Brain microvascular endothelial cell (primary cell): ENCODE results near the gene RYR2.
"Not testable (repeated sequence)": the region's sequence is repeated elsewhere in the genome, so short reads cannot be mapped to it uniquely, and the experiment has no call there.

Experiments
- DNase-seq: peaks from one replicate; pipeline ENCODE4 v3.0.0-alpha.2; 2020
- H3K27ac ChIP-seq: fragments of 250-450 bp; sonication (Bioruptor Pico); 2 replicates; pipeline ENCODE4 v1.5.1; 2020; ENCODE audit warnings: mild to moderate bottlenecking, moderate library complexity
- H3K27me3 ChIP-seq: fragments of 250-450 bp; sonication (Bioruptor Pico); replicated peaks from 2 replicates; pipeline ENCODE4 v1.5.1; 2020; ENCODE audit warnings: mild to moderate bottlenecking
- H3K36me3 ChIP-seq: fragments of 250-450 bp; sonication (Bioruptor Pico); replicated peaks from 2 replicates; pipeline ENCODE4 v1.5.1; 2020; ENCODE audit warnings: mild to moderate bottlenecking
- H3K4me3 ChIP-seq: 2 replicates; pipeline ENCODE4 v1.5.1; 2011; ENCODE audit warnings: low read depth, mild to moderate bottlenecking, control low read depth, low read length, moderate library complexity
- in situ Hi-C: cut with HindIII; loops from 2 replicates; pipeline ENCODE4 v1.10.0; 2017; ENCODE audit warnings: low sequenced_read_pairs, low pct_ligation_motif_present
- TF ChIP-seq, protein P1 (sequence below): IDR thresholded peaks from 2 replicates; pipeline ENCODE4 v1.5.1; 2011; ENCODE audit warnings: low read depth, mild to moderate bottlenecking, moderate library complexity, low read length, control low read depth, inconsistent platforms; ENCODE audit errors: missing control alignments

The RYR2 gene

DNA sequence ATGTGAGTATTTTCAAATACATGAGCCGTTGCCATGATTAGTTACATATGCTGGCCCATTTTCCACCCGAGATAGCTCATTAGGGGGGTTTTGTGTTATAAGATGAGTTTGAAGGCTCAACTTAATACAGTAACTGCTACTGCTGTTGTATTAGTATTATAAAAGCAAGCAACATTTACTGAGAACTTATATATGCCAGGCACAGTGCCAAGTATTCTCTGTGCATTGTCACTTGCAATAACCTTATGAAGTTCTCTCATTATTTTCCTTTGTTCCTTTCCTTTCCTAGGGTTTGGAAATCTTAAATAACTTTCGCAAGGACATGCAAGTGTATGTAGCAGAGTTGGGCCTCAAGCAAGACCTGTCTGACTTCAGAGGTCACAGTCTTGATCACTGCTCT is 107.9 kb downstream of the RYR2 start:
- Histone ChIP-seq H3K4me3 (no peak overlapping the region), H3K27ac (no peak overlapping the region), H3K27me3 (no peaks in the 10 kb centered on the region), H3K36me3 (no peaks in the 10 kb centered on the region)
- TF ChIP-seq, protein P1, sequence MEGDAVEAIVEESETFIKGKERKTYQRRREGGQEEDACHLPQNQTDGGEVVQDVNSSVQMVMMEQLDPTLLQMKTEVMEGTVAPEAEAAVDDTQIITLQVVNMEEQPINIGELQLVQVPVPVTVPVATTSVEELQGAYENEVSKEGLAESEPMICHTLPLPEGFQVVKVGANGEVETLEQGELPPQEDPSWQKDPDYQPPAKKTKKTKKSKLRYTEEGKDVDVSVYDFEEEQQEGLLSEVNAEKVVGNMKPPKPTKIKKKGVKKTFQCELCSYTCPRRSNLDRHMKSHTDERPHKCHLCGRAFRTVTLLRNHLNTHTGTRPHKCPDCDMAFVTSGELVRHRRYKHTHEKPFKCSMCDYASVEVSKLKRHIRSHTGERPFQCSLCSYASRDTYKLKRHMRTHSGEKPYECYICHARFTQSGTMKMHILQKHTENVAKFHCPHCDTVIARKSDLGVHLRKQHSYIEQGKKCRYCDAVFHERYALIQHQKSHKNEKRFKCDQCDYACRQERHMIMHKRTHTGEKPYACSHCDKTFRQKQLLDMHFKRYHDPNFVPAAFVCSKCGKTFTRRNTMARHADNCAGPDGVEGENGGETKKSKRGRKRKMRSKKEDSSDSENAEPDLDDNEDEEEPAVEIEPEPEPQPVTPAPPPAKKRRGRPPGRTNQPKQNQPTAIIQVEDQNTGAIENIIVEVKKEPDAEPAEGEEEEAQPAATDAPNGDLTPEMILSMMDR, result no peak
- in situ Hi-C loops, result no loop called here
- no peak for DNase-seq

DNA sequence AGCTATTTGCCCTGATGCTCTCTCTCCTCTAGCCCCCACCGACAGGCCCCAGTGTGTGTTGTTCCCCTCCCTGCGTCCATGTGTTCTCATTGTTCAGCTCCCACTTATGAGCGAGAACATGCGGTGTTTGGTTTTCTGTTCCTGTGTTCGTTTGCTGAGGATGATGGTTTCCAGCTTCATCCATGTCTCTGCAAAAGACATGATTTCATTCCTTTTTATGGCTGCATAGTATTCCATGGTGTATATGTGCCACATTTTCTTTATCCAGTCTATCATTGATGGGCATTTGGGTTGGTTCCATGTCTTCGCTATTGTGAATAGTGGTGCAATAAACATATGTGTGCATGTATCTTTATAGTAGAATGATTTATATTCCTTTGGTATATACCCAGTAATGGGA is 110.0 kb downstream of the RYR2 start:
- H3K27ac ChIP-seq, in situ Hi-C loops, H3K27me3 ChIP-seq, H3K36me3 ChIP-seq, DNase-seq, H3K4me3 ChIP-seq: not testable (repeated sequence)

DNA sequence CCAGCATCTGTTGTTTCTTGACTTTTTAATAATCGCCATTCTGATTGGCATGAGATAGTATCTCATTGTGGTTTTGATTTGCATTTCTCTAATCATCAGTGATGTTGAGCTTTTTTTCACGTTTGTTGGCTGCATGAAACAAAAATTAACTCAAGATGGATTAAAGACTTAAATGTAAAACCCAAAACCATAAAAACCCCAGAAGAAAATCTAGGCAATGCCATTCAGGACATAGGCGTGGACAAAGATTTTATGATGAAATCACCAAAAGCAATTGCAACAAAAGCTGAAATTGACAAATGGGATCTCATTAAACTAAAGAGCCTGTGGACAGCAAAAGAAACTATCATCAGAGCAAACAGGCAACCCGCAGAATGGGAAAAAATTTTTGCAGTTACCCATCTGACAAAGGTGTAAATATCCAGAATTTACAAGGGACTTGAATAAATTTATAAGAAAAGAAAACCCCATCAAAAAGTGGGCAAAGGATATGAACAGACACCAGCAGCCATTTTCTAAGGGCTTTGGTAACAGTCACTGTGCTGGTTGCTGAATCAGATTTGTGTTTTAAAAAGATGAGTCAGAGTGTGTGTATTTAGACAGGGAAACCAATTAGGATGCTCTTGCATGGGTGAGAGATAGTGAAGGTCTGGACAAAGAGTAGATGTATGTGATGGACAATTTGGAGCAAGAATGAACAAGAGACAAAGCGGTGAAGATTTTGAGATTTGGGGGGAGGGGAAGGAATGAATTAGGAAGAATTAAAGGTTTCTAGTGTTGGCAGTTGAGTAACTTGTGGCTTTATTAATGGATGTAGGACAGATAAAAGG is 110.7 kb downstream of the RYR2 start:
- TF ChIP-seq, protein P1, result no peak
- no peak for DNase-seq
- Histone ChIP-seq H3K36me3 (no peaks in the 10 kb centered on the region), H3K27ac (no peak overlapping the region), H3K4me3 (no peak overlapping the region), H3K27me3 (no peaks in the 10 kb centered on the region)
- in situ Hi-C loops, result no loop called here

DNA sequence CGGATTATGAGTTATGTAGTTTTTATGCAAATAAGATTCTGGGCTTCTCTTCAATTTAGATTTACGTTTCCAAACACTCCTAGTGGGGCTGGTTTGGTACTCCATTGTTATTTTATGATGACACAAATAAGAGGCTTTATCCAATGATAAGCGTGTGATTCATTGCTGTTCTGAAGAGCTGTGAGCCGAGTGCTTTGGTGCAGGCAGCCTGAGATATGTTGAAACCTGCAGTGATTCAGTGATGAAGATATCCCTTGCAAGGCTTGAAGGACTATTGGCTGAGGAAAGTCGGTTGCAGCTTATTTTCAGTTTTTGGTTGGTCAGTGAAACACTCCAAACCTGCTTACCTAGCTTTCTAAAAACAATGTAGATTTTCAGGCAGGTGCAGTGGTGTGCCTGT is 112.2 kb downstream of the RYR2 start:
- no peaks in the 10 kb centered on the region for H3K36me3 ChIP-seq
- H3K4me3 ChIP-seq, result no peak overlapping the region
- in situ Hi-C loops, result no loop called here
- no peaks in the 10 kb centered on the region for H3K27me3 ChIP-seq
- TF ChIP-seq, protein P1, result no peak
- peak; percentile 55 for DNase-seq
- no peak overlapping the region for H3K27ac ChIP-seq

DNA sequence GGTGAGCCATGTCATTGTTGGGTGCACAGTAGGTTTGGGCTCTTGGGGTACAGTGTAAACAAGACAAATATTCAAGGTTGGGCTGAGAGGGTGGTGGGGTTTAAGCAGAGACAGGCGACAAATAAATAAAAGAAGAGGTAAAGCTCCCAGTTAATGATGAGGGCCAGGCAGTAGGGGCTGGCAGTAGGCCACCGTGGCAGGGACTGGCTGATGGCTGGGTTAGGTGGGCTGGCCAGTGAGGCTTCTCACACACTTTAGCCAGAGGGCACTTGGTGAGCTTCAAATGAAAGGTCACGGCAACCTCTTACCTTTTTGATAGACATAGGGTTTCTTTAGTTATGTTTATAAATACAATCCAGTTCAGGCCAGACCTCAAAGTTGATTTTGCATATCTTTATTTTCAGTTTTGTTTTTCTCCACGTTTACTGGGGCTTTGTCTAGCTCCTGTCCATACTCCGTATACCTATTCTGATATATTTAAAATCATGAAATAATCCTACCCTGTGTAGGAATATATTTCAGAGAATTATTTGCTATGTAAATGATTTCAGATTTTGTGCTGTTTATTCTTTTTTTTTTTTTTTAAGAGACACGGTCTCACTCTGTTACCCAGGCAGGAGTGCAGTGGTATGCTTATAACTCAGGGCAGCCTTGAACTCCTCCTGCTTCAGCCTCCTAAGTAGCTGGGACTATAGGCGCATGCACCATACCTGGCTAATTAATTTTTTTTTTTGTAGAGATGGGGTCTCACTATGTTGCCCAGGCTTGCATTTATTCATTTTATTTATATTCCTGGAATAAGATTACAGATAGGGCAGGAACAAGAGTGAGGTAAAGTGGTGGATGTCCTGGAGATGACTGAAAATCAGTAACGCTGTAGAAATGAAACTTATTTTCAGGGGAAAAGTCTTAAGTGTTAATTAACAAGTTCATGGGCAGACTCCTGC is 122.7 kb downstream of the RYR2 start:
- TF ChIP-seq, protein P1, result no peak
- DNase-seq, result no peak

DNA sequence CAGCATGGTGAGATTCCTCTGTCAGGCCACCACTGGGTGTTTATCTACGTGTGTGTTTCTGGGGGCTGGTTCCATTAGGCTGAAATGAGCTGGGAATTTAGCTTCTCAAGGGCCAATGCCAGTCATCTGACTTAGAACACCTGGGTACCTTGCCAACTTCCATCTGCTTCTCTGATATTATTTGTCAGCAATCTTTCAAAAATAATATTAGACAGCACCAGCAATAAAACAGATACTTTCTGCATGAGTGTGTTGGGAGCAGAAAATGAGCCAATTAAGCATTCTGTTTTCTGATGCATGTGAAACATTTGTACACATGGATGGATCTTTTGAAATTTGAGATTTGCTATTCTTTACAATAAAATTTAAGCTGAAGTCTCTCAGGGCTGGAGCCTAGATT is 124.1 kb downstream of the RYR2 start:
- in situ Hi-C loops, result no loop called here
- DNase-seq, result no peak
- no peaks in the 10 kb centered on the region for H3K36me3 ChIP-seq
- H3K27ac ChIP-seq, result no peak overlapping the region
- H3K27me3 ChIP-seq, result no peaks in the 10 kb centered on the region
- H3K4me3 ChIP-seq, result no peak overlapping the region
- TF ChIP-seq, protein P1, result no peak

More for the DNA sequence above, 122.7 kb downstream of the RYR2 start:
- no peak overlapping the region for H3K4me3 ChIP-seq
- no peaks in the 10 kb centered on the region for H3K36me3 ChIP-seq
- no peaks in the 10 kb centered on the region for H3K27me3 ChIP-seq
- in situ Hi-C loops, result no loop called here
- no peak overlapping the region for H3K27ac ChIP-seq
